SK-N-MC (cell line): ENCODE measurements around the gene OOSP1.

Experiments used
- DNase-seq: peaks from one replicate; pipeline ENCODE4 v3.0.0-alpha.2; 2011; ENCODE audit warnings: low read depth, low spot score
- H3K27ac ChIP-seq: fragments of 200-600 bp; sonication (generic); 2 replicates; pipeline ENCODE4 v1.5.1; 2016; ENCODE audit warnings: mixed run types
- H3K36me3 ChIP-seq: fragments of 200-600 bp; sonication (generic); 2 replicates; pipeline ENCODE4 v1.6.1; 2017; ENCODE audit warnings: antibody characterized with exemption, low read length, mixed read lengths; ENCODE audit not compliant: insufficient read depth
- H3K4me3 ChIP-seq: fragments of 200-600 bp; sonication (generic); 2 replicates; pipeline ENCODE4 v1.5.1; 2016
- H3K9ac ChIP-seq: fragments of 200-600 bp; sonication (generic); 2 replicates; pipeline ENCODE4 v1.8.0; 2017; ENCODE audit warnings: mixed run types, mixed read lengths; ENCODE audit not compliant: insufficient read length
- H3K9me3 ChIP-seq: fragments of 200-600 bp; sonication (generic); 2 replicates; pipeline ENCODE4 v1.6.1; 2017; ENCODE audit warnings: low read depth, mild to moderate bottlenecking, antibody characterized with exemption, low read length, moderate library complexity, mixed read lengths
- EZH2 ChIP-seq: fragments of 200-600 bp; sonication (generic); IDR thresholded peaks from one replicate; pipeline ENCODE4 v1.6.1; 2017; ENCODE audit warnings: antibody characterized with exemption
- FOXP2 ChIP-seq: optimal IDR thresholded peaks from 2 replicates; pipeline ENCODE3; 2011; ENCODE audit warnings: mild to moderate bottlenecking, moderate library complexity; ENCODE audit not compliant: insufficient read depth; ENCODE audit errors: extremely low read length, control extremely low read depth
- POLR2AphosphoS5 ChIP-seq: IDR thresholded peaks from 2 replicates; pipeline ENCODE4 v1.6.1; 2012; ENCODE audit warnings: mild to moderate bottlenecking, low read depth, low read length, borderline replicate concordance

Gene OOSP1

GRCh38 chr11:59953463-59954218 lies 15.4 kb downstream of the OOSP1 start:
- H3K4me3 ChIP-seq: no peak overlapping the region
- H3K27ac ChIP-seq: no peak overlapping the region
- no peak overlapping the region for H3K9ac ChIP-seq
- DNase-seq: no peak
- no peaks in the 10 kb centered on the region for H3K9me3 ChIP-seq
- TF ChIP-seq POLR2AphosphoS5 (no peak), FOXP2 (no peak), EZH2 (no peak)
- H3K36me3 ChIP-seq: no peaks in the 10 kb centered on the region

- Histone ChIP-seq H3K36me3 (no peaks in the 10 kb centered on the region), H3K27ac (no peak overlapping the region), H3K9me3 (no peaks in the 10 kb centered on the region), H3K9ac (no peak overlapping the region), H3K4me3 (no peak overlapping the region)
- no peak for TF ChIP-seq EZH2
- no peak for TF ChIP-seq POLR2AphosphoS5
- TF ChIP-seq FOXP2: no peak
- DNase-seq: no peak
These were observed 16.1 kb downstream of the OOSP1 start for GRCh38 chr11:59954219-59954847.

- no peak overlapping the region for H3K27ac ChIP-seq
- H3K4me3 ChIP-seq: no peak overlapping the region
- TF ChIP-seq EZH2 (no peak), FOXP2 (no peak), POLR2AphosphoS5 (no peak)
- H3K9me3 ChIP-seq: no peaks in the 10 kb centered on the region
- no peak overlapping the region for H3K9ac ChIP-seq
- no peak for DNase-seq
- no peaks in the 10 kb centered on the region for H3K36me3 ChIP-seq
These were observed 18.9 kb downstream of the OOSP1 start for GRCh38 chr11:59957094-59957493.

GRCh38 chr11:59960502-59961381 lies 22.5 kb downstream of the OOSP1 start:
- Histone ChIP-seq H3K27ac (no peak overlapping the region), H3K4me3 (no peak overlapping the region), H3K9ac (no peak overlapping the region), H3K36me3 (no peaks in the 10 kb centered on the region), H3K9me3 (no peaks in the 10 kb centered on the region)
- no peak for DNase-seq
- TF ChIP-seq POLR2AphosphoS5 (no peak), FOXP2 (no peak), EZH2 (no peak)

GRCh38 chr11:59962107-59962482 lies 23.9 kb downstream of the OOSP1 start:
- no peak overlapping the region for H3K4me3 ChIP-seq
- no peak for DNase-seq
- no peak overlapping the region for H3K9ac ChIP-seq
- no peaks in the 10 kb centered on the region for H3K9me3 ChIP-seq
- H3K36me3 ChIP-seq: no peaks in the 10 kb centered on the region
- TF ChIP-seq POLR2AphosphoS5 (no peak), FOXP2 (no peak), EZH2 (no peak)
- no peak overlapping the region for H3K27ac ChIP-seq

GRCh38 chr11:59963733-59964132 lies 25.5 kb downstream of the OOSP1 start, which contains the start of gene OOSP4A:
Gene OOSP4A, plus strand, starts transcription at chr11:59964033. Its CDS starts 0 bp downstream, at chr11:59964033.
- H3K9me3 ChIP-seq: no peaks in the 10 kb centered on the region
- H3K9ac ChIP-seq: no peak within 1 kb of the TSS
- no peaks in the 10 kb centered on the region for H3K36me3 ChIP-seq
- H3K27ac ChIP-seq: no peak within 1 kb of the TSS
- DNase-seq: no peak
- no peak within 1 kb of the TSS for H3K4me3 ChIP-seq
- TF ChIP-seq EZH2: no peak
- TF ChIP-seq POLR2AphosphoS5: no peak
- TF ChIP-seq FOXP2: no peak

- H3K27ac ChIP-seq: no peak overlapping the region
- DNase-seq: no peak
- H3K4me3 ChIP-seq: no peak overlapping the region
- TF ChIP-seq POLR2AphosphoS5 (no peak), FOXP2 (no peak), EZH2 (no peak)
- no peaks in the 10 kb centered on the region for H3K36me3 ChIP-seq
- H3K9ac ChIP-seq: no peak overlapping the region
- no peaks in the 10 kb centered on the region for H3K9me3 ChIP-seq
These were observed 27.2 kb downstream of the OOSP1 start for GRCh38 chr11:59965424-59965823.

GRCh38 chr11:59966201-59966600 lies 28.0 kb downstream of the OOSP1 start:
- DNase-seq: no peak
- Histone ChIP-seq H3K36me3 (no peaks in the 10 kb centered on the region), H3K9me3 (no peaks in the 10 kb centered on the region), H3K27ac (no peak overlapping the region), H3K9ac (no peak overlapping the region), H3K4me3 (no peak overlapping the region)
- no peak for TF ChIP-seq POLR2AphosphoS5
- TF ChIP-seq FOXP2: no peak
- no peak for TF ChIP-seq EZH2
